Measurements from ENCODE around the gene MUC6. TPM values are rescaled to one million over a fixed set of nuclear protein-coding genes. Genes with fewer than 3 reads are reported as not detected.
A peak's percentile ranks its signal among the peaks of the same experiment; 100 is the strongest.

Gene MUC6
- total and polyA plus RNA-seq, 9 of the 15 experiments (the other 6 are each of a cell fraction or from before 2014, with no cell fraction given): not detected

DNA sequence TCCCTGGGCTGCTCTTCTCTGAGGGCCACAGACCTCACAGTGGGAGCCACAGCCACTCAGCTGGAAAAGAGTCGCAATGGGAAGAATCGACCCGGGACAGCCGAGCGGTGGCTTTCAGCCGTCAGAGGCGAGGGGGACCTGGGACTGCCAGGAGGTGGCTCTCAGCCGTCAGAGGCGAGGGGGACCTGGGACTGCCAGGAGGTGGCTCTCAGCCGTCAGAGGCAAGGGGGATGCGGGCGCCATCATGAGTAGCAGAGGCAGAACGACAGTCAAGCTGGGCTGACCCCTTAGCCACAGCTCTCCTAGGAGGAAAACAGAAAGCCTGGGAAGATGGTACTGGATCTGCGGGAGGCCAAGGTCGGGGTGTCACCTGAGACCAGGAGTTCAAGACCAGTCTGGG is 23.2 kb upstream of the MUC6 start:
- in situ Hi-C loops (cut with MboI): no loop called here
- Histone ChIP-seq H3K9me1 (ENCODE audit: control insufficient read depth, insufficient read depth, low read length) (no peaks in the 10 kb centered on the region), H2AFZ (ENCODE audit: low read depth, low read length) (no peak overlapping the region), H3K27ac (ENCODE audit: extremely low read depth, low read depth, low read length) (no peak overlapping the region), H3K4me1 (replicated peaks in 1 of 2; ENCODE audit: control insufficient read depth in 2 of 2, insufficient read depth in 2 of 2, low read length in 2 of 2) (peaks cover 0 to 14% of the 10 kb centered on the region in 2 experiments; a peak in 2 of 5 replicates), H3K79me2 (ENCODE audit: control insufficient read depth, insufficient read depth, low read length) (no peaks in the 10 kb centered on the region), H3K4me2 (ENCODE audit: insufficient read depth, low read length) (no peak overlapping the region), H3K27me3 (ENCODE audit: control insufficient read depth in 2 of 2, insufficient read depth in 2 of 2, low read length in 2 of 2) (peaks cover 32 to 68% of the 10 kb centered on the region in 2 experiments), H3K9ac (ENCODE audit: insufficient read depth in 1 of 2, low read depth in 2 of 2, low read length in 2 of 2) (no peak overlapping the region), H3K9me3 (replicated peaks; ENCODE audit: control insufficient read depth, insufficient read depth, low read depth, low read length) (peaks cover 5% of the 10 kb centered on the region), H3K36me3 (ENCODE audit: control insufficient read depth, insufficient read depth, low read length) (no peaks in the 10 kb centered on the region), H4K20me1 (replicated peaks; ENCODE audit: control insufficient read depth, insufficient read depth, low read length) (peaks cover 1% of the 10 kb centered on the region; the same call in 1 of the 2 replicates), H3K4me3 (no peak overlapping the region)
- no peak for FAIRE-seq
- ATAC-seq: peak; percentile 83
- ChIA-PET POLR2A (interaction anchor here (0.7 to 1.0 kb wide), 2 partner anchors 8 to 12 kb away, joined by 3 to 4 read pairs; no protein-coding TSS in a partner anchor), CTCF (ENCODE audit: low intra/inter-chr PET ratio) (no interaction called here)
- intact Hi-C loops (cut with micrococcal nuclease): no loop called here
- TF ChIP-seq, protein P1, sequence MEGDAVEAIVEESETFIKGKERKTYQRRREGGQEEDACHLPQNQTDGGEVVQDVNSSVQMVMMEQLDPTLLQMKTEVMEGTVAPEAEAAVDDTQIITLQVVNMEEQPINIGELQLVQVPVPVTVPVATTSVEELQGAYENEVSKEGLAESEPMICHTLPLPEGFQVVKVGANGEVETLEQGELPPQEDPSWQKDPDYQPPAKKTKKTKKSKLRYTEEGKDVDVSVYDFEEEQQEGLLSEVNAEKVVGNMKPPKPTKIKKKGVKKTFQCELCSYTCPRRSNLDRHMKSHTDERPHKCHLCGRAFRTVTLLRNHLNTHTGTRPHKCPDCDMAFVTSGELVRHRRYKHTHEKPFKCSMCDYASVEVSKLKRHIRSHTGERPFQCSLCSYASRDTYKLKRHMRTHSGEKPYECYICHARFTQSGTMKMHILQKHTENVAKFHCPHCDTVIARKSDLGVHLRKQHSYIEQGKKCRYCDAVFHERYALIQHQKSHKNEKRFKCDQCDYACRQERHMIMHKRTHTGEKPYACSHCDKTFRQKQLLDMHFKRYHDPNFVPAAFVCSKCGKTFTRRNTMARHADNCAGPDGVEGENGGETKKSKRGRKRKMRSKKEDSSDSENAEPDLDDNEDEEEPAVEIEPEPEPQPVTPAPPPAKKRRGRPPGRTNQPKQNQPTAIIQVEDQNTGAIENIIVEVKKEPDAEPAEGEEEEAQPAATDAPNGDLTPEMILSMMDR (IDR thresholded peaks at IDR 0.05 in 2 of 3, conservative IDR thresholded peaks at IDR 0.05 in 1 of 3; ENCODE audit: insufficient read depth in 2 of 3, low read depth in 1 of 3, low read length in 3 of 3): peak; percentile 41 to 91 (median 43); a peak in 5 of 6 replicates
- TF ChIP-seq RAD21 (CRISPR knock-in tag; conservative IDR thresholded peaks at IDR 0.05 in 1 of 2, IDR thresholded peaks at IDR 0.05 in 1 of 2): peak in 1 of 2 experiments; percentile 17; a peak in 2 of 4 replicates
- 0 out of 4 replicates have a peak, but pooled peaks of 1 of the 2 experiments have one; percentile 46 for TF ChIP-seq UBTF (IDR thresholded peaks at IDR 0.05; ENCODE audit: borderline replicate concordance in 1 of 2, low read depth in 2 of 2, low read length in 2 of 2)
- 0 out of 2 replicates have a peak, but pooled peaks have one; percentile 17 for TF ChIP-seq STAG1 (CRISPR knock-in tag; IDR thresholded peaks at IDR 0.05; ENCODE audit: borderline replicate concordance)
- TF ChIP-seq KDM2B (CRISPR knock-in tag; IDR thresholded peaks at IDR 0.05): no peak
- 6% methylated on average over 12 of the region's 15 CpGs for WGBS (ENCODE audit: insufficient coverage, low coverage, missing lambda C conversion rate)
- peak in 1 of 4 experiments; percentile 37 for DNase-seq (ENCODE audit: extremely low read depth in 1 of 4, low spot score in 3 of 4)
- BruUV-seq (replicated peaks): no TSS peak

Data from K562 (cell line).